H1 (cell line): ENCODE data around the gene RIPOR1. TPM values are rescaled to one million over a fixed set of nuclear protein-coding genes. Genes with fewer than 3 reads are reported as not detected.

ENCODE experiments used
- CTCF ChIA-PET: fragments of 300-600 bp; sonication (Branson Sonifier 250); formaldehyde crosslinking; loops from one replicate; lab custom pipeline; 2021; ENCODE audit not compliant: partially characterized antibody; lab: Charles Lee
- POLR2A ChIA-PET: fragments of 300-600 bp; sonication (Branson Sonifier 250); formaldehyde crosslinking; loops from one replicate; lab custom pipeline; 2021; ENCODE audit warnings: inconsistent platforms; ENCODE audit not compliant: partially characterized antibody; lab: Charles Lee
- DNase-seq, 2 experiments: peaks; one replicate each; pipeline versions ENCODE4 v3.0.0 to v3.0.0-alpha.2; 2010 to 2022; ENCODE audit warnings: low spot score in 2 of 2, low read depth in 1 of 2, mixed read lengths in 1 of 2
- FAIRE-seq: peaks from 2 replicates; lab custom pipeline; 2011; peaks lifted over from hg19 to GRCh38; lab: Jason Lieb, UNC
- H2AFZ ChIP-seq: 2 replicates; pipeline ENCODE4 v1.8.1; 2012; ENCODE audit warnings: low read length, inconsistent platforms
- H2AK5ac ChIP-seq: 2 replicates; pipeline ENCODE4 v1.6.1; 2013; ENCODE audit warnings: low read depth, low read length
- H2BK120ac ChIP-seq: replicated peaks from 2 replicates; pipeline ENCODE3; 2013; ENCODE audit warnings: low read depth, low read length, inconsistent platforms
- H2BK12ac ChIP-seq: 2 replicates; pipeline ENCODE4 v1.6.1; 2013; ENCODE audit warnings: low read depth, low read length
- H2BK15ac ChIP-seq: 2 replicates; pipeline ENCODE4 v1.6.1; 2013; ENCODE audit warnings: low read length
- H2BK20ac ChIP-seq: 2 replicates; pipeline ENCODE4 v1.6.1; 2013; ENCODE audit warnings: low read length
- H2BK5ac ChIP-seq: 2 replicates; pipeline ENCODE4 v1.6.1; 2013; ENCODE audit warnings: low read depth, low read length
- H3K14ac ChIP-seq: 2 replicates; pipeline ENCODE4 v1.6.1; 2013; ENCODE audit warnings: inconsistent platforms; ENCODE audit not compliant: insufficient read length
- H3K18ac ChIP-seq: 2 replicates; pipeline ENCODE4 v1.6.1; 2013; ENCODE audit warnings: low read length; ENCODE audit errors: extremely low read depth
- H3K23ac ChIP-seq: 2 replicates; pipeline ENCODE4 v1.6.1; 2013; ENCODE audit warnings: inconsistent platforms; ENCODE audit not compliant: insufficient read length
- H3K23me2 ChIP-seq: 2 replicates; pipeline ENCODE4 v1.6.1; 2013; ENCODE audit warnings: low read depth, low read length
- H3K27ac ChIP-seq: 2 replicates; pipeline ENCODE4 v1.6.1; 2011; ENCODE audit warnings: low read depth, low read length, inconsistent platforms
- H3K27me3 ChIP-seq, 4 experiments: replicated peaks in 1 of 4; 1 replicate in 1 of 4; 2 replicates in 3 of 4; pipeline versions ENCODE4 v1.6.1 to v1.8.1; 2011 to 2013; ENCODE audit warnings: low read length in 3 of 4, mild to moderate bottlenecking in 3 of 4, inconsistent platforms in 2 of 4, mixed read lengths in 2 of 4, moderate library complexity in 1 of 4; ENCODE audit not compliant: control insufficient read depth in 3 of 4, insufficient read depth in 3 of 4; ENCODE audit errors: extremely low read depth in 1 of 4
- H3K36me3 ChIP-seq, 4 experiments: 2 replicates each; pipeline versions ENCODE4 v1.6.1 to v1.8.1; 2011 to 2013; ENCODE audit warnings: mild to moderate bottlenecking in 4 of 4, low read length in 3 of 4, moderate library complexity in 2 of 4, control low read depth in 1 of 4, inconsistent platforms in 1 of 4; ENCODE audit not compliant: insufficient read depth in 4 of 4, control insufficient read depth in 2 of 4
- H3K4ac ChIP-seq: replicated peaks from 2 replicates; pipeline ENCODE3; 2013; ENCODE audit warnings: low read length, low read depth, mixed read lengths, inconsistent platforms; ENCODE audit not compliant: insufficient read length
- H3K4me1 ChIP-seq, 4 experiments: replicated peaks in 1 of 4; 1 replicate in 1 of 4; 2 replicates in 3 of 4; pipeline versions ENCODE4 v1.6.1 to v1.8.1; 2011 to 2013; ENCODE audit warnings: low read length in 3 of 4, inconsistent platforms in 2 of 4, mixed read lengths in 1 of 4; ENCODE audit not compliant: insufficient read depth in 4 of 4, control insufficient read depth in 3 of 4
- H3K4me2 ChIP-seq, 2 experiments: 2 replicates each; pipeline versions ENCODE4 v1.6.1 to v1.8.1; 2011 to 2013; ENCODE audit warnings: low read depth in 2 of 2, low read length in 2 of 2, control low read depth in 1 of 2, inconsistent platforms in 1 of 2, mild to moderate bottlenecking in 1 of 2; ENCODE audit not compliant: insufficient read depth in 1 of 2
- H3K4me3 ChIP-seq, 4 experiments: fragments of 200-600, 300-600 bp in 1 of 4; sonication (generic), shearing (Covaris generic), sonication (Bioruptor Twin) in 1 of 4; 2 replicates each; pipeline versions ENCODE4 v1.5.1 to v1.8.1; 2011 to 2016; ENCODE audit warnings: low read length in 4 of 4, low read depth in 3 of 4, control low read depth in 2 of 4, inconsistent platforms in 2 of 4, mild to moderate bottlenecking in 2 of 4, mixed read lengths in 1 of 4, moderate library complexity in 1 of 4; ENCODE audit not compliant: insufficient read depth in 2 of 4; ENCODE audit errors: extremely low read depth in 1 of 4
- H3K56ac ChIP-seq: replicated peaks from 2 replicates; pipeline ENCODE3; 2013; ENCODE audit warnings: low read depth, mild to moderate bottlenecking, mixed read lengths, low read length, inconsistent platforms; ENCODE audit not compliant: insufficient read length
- H3K79me1 ChIP-seq: 2 replicates; pipeline ENCODE4 v1.6.1; 2013; ENCODE audit warnings: low read depth, low read length, control low read depth
- H3K79me2 ChIP-seq, 2 experiments: 2 replicates each; pipeline versions ENCODE4 v1.6.1 to v1.8.1; 2012 to 2013; ENCODE audit warnings: low read length in 2 of 2, mild to moderate bottlenecking in 2 of 2, inconsistent platforms in 1 of 2; ENCODE audit not compliant: insufficient read depth in 2 of 2, control insufficient read depth in 1 of 2
- H3K9ac ChIP-seq, 4 experiments: replicated peaks in 1 of 4; 1 replicate in 1 of 4; 2 replicates in 3 of 4; pipeline versions ENCODE4 v1.6.1 to v1.8.1; 2011 to 2013; ENCODE audit warnings: low read depth in 3 of 4, low read length in 3 of 4, control low read depth in 2 of 4, mild to moderate bottlenecking in 2 of 4, moderate library complexity in 2 of 4, inconsistent platforms in 1 of 4; ENCODE audit errors: extremely low read depth in 1 of 4
- H3K9me3 ChIP-seq, 2 experiments: 2 replicates each; pipeline versions ENCODE4 v1.6.1 to v1.8.1; 2012 to 2013; ENCODE audit warnings: mild to moderate bottlenecking in 2 of 2, moderate library complexity in 2 of 2, control low read depth in 1 of 2, inconsistent platforms in 1 of 2, low read depth in 1 of 2, low read length in 1 of 2, mixed read lengths in 1 of 2; ENCODE audit not compliant: insufficient read depth in 2 of 2
- H4K20me1 ChIP-seq, 2 experiments: replicated peaks in 1 of 2; 2 replicates each; pipeline versions ENCODE3 to v1.8.1; 2011 to 2013; ENCODE audit warnings: inconsistent platforms in 2 of 2, low read length in 2 of 2, mild to moderate bottlenecking in 1 of 2; ENCODE audit not compliant: insufficient read depth in 2 of 2, control insufficient read depth in 1 of 2
- H4K5ac ChIP-seq: 2 replicates; pipeline ENCODE4 v1.6.1; 2013; ENCODE audit warnings: low read length, low read depth, mixed read lengths, inconsistent platforms; ENCODE audit not compliant: insufficient read length
- H4K8ac ChIP-seq: 2 replicates; pipeline ENCODE4 v1.8.0; 2013; ENCODE audit warnings: mild to moderate bottlenecking, moderate library complexity, low read length, inconsistent platforms; ENCODE audit not compliant: insufficient read depth; ENCODE audit errors: extremely low read depth
- H4K91ac ChIP-seq: replicated peaks from 2 replicates; pipeline ENCODE3; 2013; ENCODE audit warnings: low read length, mixed read lengths, inconsistent platforms; ENCODE audit not compliant: insufficient read length
- ASH2L ChIP-seq: fragments of 200-600, 300-600 bp; sonication (generic); IDR thresholded peaks from one replicate; pipeline ENCODE4 v1.7.1; 2017; ENCODE audit warnings: low read length
- CTBP2 ChIP-seq: IDR thresholded peaks from 2 replicates; pipeline ENCODE4 v1.7.0; 2011; ENCODE audit warnings: borderline replicate concordance, mild to moderate bottlenecking, moderate library complexity, mixed read lengths, low read length; ENCODE audit not compliant: insufficient read depth, insufficient read length
- CTCF ChIP-seq, 3 experiments: IDR thresholded peaks; 1 replicate in 2 of 3; 2 replicates in 1 of 3; pipeline versions ENCODE4 v1.5.1 to v1.6.1; 2011; ENCODE audit warnings: low read length in 3 of 3, mild to moderate bottlenecking in 3 of 3, inconsistent platforms in 2 of 3, low read depth in 1 of 3, moderate library complexity in 1 of 3; ENCODE audit not compliant: insufficient read depth in 1 of 3; ENCODE audit errors: control extremely low read depth in 1 of 3
- RNF2 ChIP-seq: fragments of 200-900, 300-1000 bp; sonication (generic); IDR thresholded peaks from 2 replicates; pipeline ENCODE4 v1.7.1; 2016; ENCODE audit warnings: borderline replicate concordance, low read depth, mild to moderate bottlenecking, antibody characterized with exemption, low read length; ENCODE audit not compliant: poor library complexity, severe bottlenecking; ENCODE audit errors: missing control alignments
- SP2 ChIP-seq: IDR thresholded peaks from 2 replicates; pipeline ENCODE4 v1.6.1; 2012; ENCODE audit warnings: mild to moderate bottlenecking, low read length, inconsistent platforms
- SP4 ChIP-seq: IDR thresholded peaks from 2 replicates; pipeline ENCODE4 v1.6.1; 2012; ENCODE audit warnings: low read length, inconsistent platforms
- TAF1 ChIP-seq: IDR thresholded peaks from 2 replicates; pipeline ENCODE4 v1.6.1; 2011; ENCODE audit warnings: mild to moderate bottlenecking, low read depth, low read length
- TCF12 ChIP-seq: IDR thresholded peaks from 2 replicates; pipeline ENCODE4 v1.6.1; 2011; ENCODE audit warnings: low read depth, mild to moderate bottlenecking, low read length
- TEAD4 ChIP-seq: IDR thresholded peaks from 2 replicates; pipeline ENCODE4 v1.6.1; 2012; ENCODE audit warnings: low read depth, low read length, inconsistent platforms, mixed read lengths
- WGBS, 2 experiments: shearing (Covaris generic) in 1 of 2; methylation state at CpG; one replicate each; pipeline versions ENCODE4 v1.1.6 to v1.1.7; 2013 to 2015; ENCODE audit warnings: low lambda C conversion rate in 2 of 2, mixed read lengths in 2 of 2, inconsistent platforms in 1 of 2, low coverage in 1 of 2, missing lambda C conversion rate in 1 of 2; ENCODE audit not compliant: insufficient replicate concordance in 2 of 2, insufficient coverage in 1 of 2, insufficient read length in 1 of 2; ENCODE audit errors: extremely low coverage in 1 of 2, missing lambda C conversion rate in 1 of 2; 5-methylcytosine and 5-hydroxymethylcytosine counted together
- polyA plus RNA-seq, 7 experiments: library from polyadenylated mRNA; depleted of rRNA in 3 of 7; stranded (reverse) in 5 of 7; unstranded in 2 of 7; fragments of >200 nt in 5 of 7; fragments of 200-250 nt in 2 of 7; gene quantifications; 1 replicate in 5 of 7; 2 replicates in 1 of 7; 4 replicates in 1 of 7; pipeline versions ENCODE4 v1.2.1 to v1.2.3, GENCODE V29; 2011 to 2013; ENCODE audit warnings: missing spikeins in 2 of 7, mixed read lengths in 2 of 7
- total RNA-seq: library from RNA; stranded (reverse); fragmentation: NEBNext Ultra II Directional; extraction: Animal tissue kit (Norgen Biotek cat#: 25700); gene quantifications from 2 replicates; pipeline ENCODE4 v1.2.1, GENCODE V29; 2021
- TF ChIP-seq, protein P1 (sequence below): IDR thresholded peaks from 2 replicates; pipeline ENCODE4 v1.6.1; 2012; ENCODE audit warnings: inconsistent platforms

The RIPOR1 gene
- total and polyA plus RNA-seq, 2 of the 8 experiments (the other 6 are each of a cell fraction or from before 2014, with no cell fraction given), result 2.7 to 10.1 TPM

- Histone ChIP-seq H3K14ac (no peak overlapping the region), H2BK15ac (no peak overlapping the region), H4K20me1 (peaks cover 11 to 23% of the 10 kb centered on the region in 2 experiments), H3K4me1 (peaks cover 0 to 13% (median 7%) of the 10 kb centered on the region in 4 experiments; a peak in 5 of 7 replicates), H3K56ac (no peak overlapping the region), H2BK12ac (no peak overlapping the region), H3K23ac (no peak overlapping the region), H3K18ac (no peak overlapping the region), H4K8ac (no peak overlapping the region), H2BK5ac (no peak overlapping the region), H3K27me3 (peaks cover 20 to 36% (median 36%) of the 10 kb centered on the region in 4 experiments), H2BK20ac (no peak overlapping the region), H2AFZ (no peak overlapping the region), H4K91ac (no peak overlapping the region), H3K79me2 (no peaks in the 10 kb centered on the region), H3K23me2 (peaks cover 7% of the 10 kb centered on the region; the same call in 1 of the 2 replicates), H3K36me3 (peaks cover 0 to 3% (median 0%) of the 10 kb centered on the region in 4 experiments; a peak in 2 of 8 replicates), H3K9me3 (no peaks in the 10 kb centered on the region), H4K5ac (no peak overlapping the region), H3K4me3 (no peak overlapping the region), H2BK120ac (no peak overlapping the region), H3K9ac (no peak overlapping the region), H3K4me2 (no peak overlapping the region), H2AK5ac (no peak overlapping the region), H3K4ac (no peak overlapping the region), H3K79me1 (no peaks in the 10 kb centered on the region; the same call in 1 of the 2 replicates), H3K27ac (no peak overlapping the region)
- CTCF ChIA-PET, result interaction anchor here (1.0 to 10.6 kb wide), 9 partner anchors 9 to 123 kb away, joined by 3 to 165 read pairs (median 23); partner anchors contain the start of genes C16orf86, CARMIL2, CTCF and ENKD1
- 87% methylated on average over 8 of the region's 8 CpGs; no CpG with 5 or more reads in 1 of the 2 experiments for WGBS, 2 experiments
- FAIRE-seq, result no peak
- DNase-seq, result no peak
- POLR2A ChIA-PET, result interaction anchor here (1.2 to 11.9 kb wide), 2 partner anchors 18 to 22 kb away, joined by 4 to 105 read pairs; partner anchors contain the start of gene CTCF
- TF ChIP-seq SP2, result no peak
- TF ChIP-seq SP4, result no peak
- no peak for TF ChIP-seq ASH2L
- TF ChIP-seq TAF1, result no peak
- TF ChIP-seq, protein P1, sequence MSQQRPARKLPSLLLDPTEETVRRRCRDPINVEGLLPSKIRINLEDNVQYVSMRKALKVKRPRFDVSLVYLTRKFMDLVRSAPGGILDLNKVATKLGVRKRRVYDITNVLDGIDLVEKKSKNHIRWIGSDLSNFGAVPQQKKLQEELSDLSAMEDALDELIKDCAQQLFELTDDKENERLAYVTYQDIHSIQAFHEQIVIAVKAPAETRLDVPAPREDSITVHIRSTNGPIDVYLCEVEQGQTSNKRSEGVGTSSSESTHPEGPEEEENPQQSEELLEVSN, result no peak
- TF ChIP-seq RNF2, result no peak
- no peak for TF ChIP-seq TEAD4
- no peak for TF ChIP-seq CTCF (IDR thresholded peaks at IDR 0.05; ENCODE audit: control extremely low read depth in 1 of 3, insufficient read depth in 1 of 3, low read depth in 1 of 3, low read length in 3 of 3)
- no peak for TF ChIP-seq CTBP2
- TF ChIP-seq TCF12, result no peak
Observed at GRCh38 chr16:67543036-67543435, 14.4 kb downstream of the RIPOR1 start.
